HepG2 (cell line): Measurements from ENCODE around the gene INO80. TPM values are rescaled to one million over a fixed set of nuclear protein-coding genes. Genes with fewer than 3 reads are reported as not detected.

Source experiments
- ZEB1 ChIP-seq: IDR thresholded peaks from 2 replicates; pipeline ENCODE4 v1.6.1; 2012; ENCODE audit warnings: mild to moderate bottlenecking, low read depth, inconsistent platforms; ENCODE audit not compliant: insufficient replicate concordance
- polyA plus RNA-seq, 8 experiments: library from polyadenylated mRNA; depleted of rRNA in 3 of 8; stranded (reverse) in 7 of 8; unstranded in 1 of 8; fragments of >200 nt; fragmentation: Illumina TruSeq in 4 of 8; extraction: Trizol in 4 of 8; gene quantifications; 2 replicates each; pipeline versions ENCODE4 v1.2.1 to v1.2.3, GENCODE V29; 2011 to 2016; ENCODE audit warnings: low read depth in 4 of 8, missing spikeins in 1 of 8, mixed read lengths in 1 of 8; ENCODE audit not compliant: insufficient read depth in 1 of 8
- small RNA-seq, 3 experiments: library from RNA; depleted of rRNA; stranded (forward); fragments of <200 nt; gene quantifications; one replicate each; pipeline ENCODE3, GENCODE V24; 2012; ENCODE audit warnings: low read depth in 2 of 3, low replicate concordance in 1 of 3; ENCODE audit not compliant: insufficient read length in 3 of 3, insufficient read depth in 2 of 3
- total RNA-seq, 5 experiments: library from RNA; depleted of rRNA; stranded (reverse); fragments of >200 nt; fragmentation: Illumina TruSeq; extraction: Trizol; gene quantifications; 2 replicates each; pipeline ENCODE4 v1.2.3, GENCODE V29; 2016; ENCODE audit warnings: low read depth in 1 of 5
- TF ChIP-seq, protein P1 (sequence below): sonication (generic); formaldehyde crosslinking; IDR thresholded peaks from 2 replicates; pipeline ENCODE4 v1.5.0; 2020; ENCODE audit warnings: mild to moderate bottlenecking, missing genetic modification reagents, moderate library complexity

INO80 gene
- total and polyA plus RNA-seq, 2 of the 13 experiments (the other 11 are each of a cell fraction or from before 2014, with no cell fraction given) = 3.6 to 14.8 TPM

DNA sequence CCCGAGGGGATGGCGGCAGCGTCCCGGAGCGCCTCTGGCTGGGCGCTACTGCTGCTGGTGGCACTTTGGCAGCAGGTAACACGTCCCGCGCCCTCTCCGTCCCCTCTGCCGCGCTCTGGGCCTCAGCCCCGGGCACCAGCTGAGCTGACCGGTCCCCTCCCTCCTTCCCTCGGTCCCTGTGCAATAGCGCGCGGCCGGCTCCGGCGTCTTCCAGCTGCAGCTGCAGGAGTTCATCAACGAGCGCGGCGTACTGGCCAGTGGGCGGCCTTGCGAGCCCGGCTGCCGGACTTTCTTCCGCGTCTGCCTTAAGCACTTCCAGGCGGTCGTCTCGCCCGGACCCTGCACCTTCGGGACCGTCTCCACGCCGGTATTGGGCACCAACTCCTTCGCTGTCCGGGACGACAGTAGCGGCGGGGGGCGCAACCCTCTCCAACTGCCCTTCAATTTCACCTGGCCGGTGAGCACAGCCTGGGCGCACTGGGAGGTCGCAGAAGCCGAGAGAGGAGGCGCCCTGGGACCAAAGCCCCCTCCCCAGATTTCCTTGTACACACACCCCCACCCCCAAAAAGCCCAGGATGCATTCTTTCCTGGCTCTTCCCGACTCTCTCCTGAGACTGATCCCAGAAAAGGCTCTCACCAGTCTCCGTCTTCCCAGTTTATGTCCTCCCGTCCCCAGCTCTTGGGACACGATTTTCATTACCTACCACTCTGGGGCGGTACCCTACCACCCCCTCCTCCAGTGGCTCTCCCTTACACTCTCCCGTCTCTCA, 186.2 kb downstream of the INO80 start (continued):
- TF ChIP-seq, protein P1, sequence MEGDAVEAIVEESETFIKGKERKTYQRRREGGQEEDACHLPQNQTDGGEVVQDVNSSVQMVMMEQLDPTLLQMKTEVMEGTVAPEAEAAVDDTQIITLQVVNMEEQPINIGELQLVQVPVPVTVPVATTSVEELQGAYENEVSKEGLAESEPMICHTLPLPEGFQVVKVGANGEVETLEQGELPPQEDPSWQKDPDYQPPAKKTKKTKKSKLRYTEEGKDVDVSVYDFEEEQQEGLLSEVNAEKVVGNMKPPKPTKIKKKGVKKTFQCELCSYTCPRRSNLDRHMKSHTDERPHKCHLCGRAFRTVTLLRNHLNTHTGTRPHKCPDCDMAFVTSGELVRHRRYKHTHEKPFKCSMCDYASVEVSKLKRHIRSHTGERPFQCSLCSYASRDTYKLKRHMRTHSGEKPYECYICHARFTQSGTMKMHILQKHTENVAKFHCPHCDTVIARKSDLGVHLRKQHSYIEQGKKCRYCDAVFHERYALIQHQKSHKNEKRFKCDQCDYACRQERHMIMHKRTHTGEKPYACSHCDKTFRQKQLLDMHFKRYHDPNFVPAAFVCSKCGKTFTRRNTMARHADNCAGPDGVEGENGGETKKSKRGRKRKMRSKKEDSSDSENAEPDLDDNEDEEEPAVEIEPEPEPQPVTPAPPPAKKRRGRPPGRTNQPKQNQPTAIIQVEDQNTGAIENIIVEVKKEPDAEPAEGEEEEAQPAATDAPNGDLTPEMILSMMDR = peak; percentile 36
- peak; percentile 14 for TF ChIP-seq ZEB1

Small RNA genes lying within 50 kb of the gene (small RNA-seq; reads per million reads assigned to genes)
- gene ISCA1P4 = 0 reads per million in 3 experiments

Other genes starting within 250 kb of the INO80 start
- 0.15 and 0.18 TPM in 2 replicates for gene RHOV, start 242.0 kb downstream of the INO80 start, total RNA-seq (2016; rRNA removed; fragmentation: Illumina TruSeq; extraction: Trizol)
- gene RHOV, start 242.0 kb downstream of the INO80 start, polyA plus RNA-seq (2011; rRNA removed) = 0.07 and 0.17 TPM in 2 replicates
- 15.8 and 17.0 TPM in 2 replicates for gene VPS18, start 221.8 kb downstream of the INO80 start, total RNA-seq (2016; rRNA removed; fragmentation: Illumina TruSeq; extraction: Trizol)
- 5.8 and 7.4 TPM in 2 replicates for gene VPS18, start 221.8 kb downstream of the INO80 start, polyA plus RNA-seq (2011; rRNA removed)
- 0.13 and 0.20 TPM in 2 replicates for gene DLL4, start 186.9 kb downstream of the INO80 start, total RNA-seq (2016; rRNA removed; fragmentation: Illumina TruSeq; extraction: Trizol)
- 0.25 and 0.27 TPM in 2 replicates for gene DLL4, start 186.9 kb downstream of the INO80 start, polyA plus RNA-seq (2011; rRNA removed)
- not detected in 2 replicates for gene CHAC1, start 162.8 kb downstream of the INO80 start, total RNA-seq (2016; rRNA removed; fragmentation: Illumina TruSeq; extraction: Trizol)
- 0.44 and 0.46 TPM in 2 replicates for gene CHAC1, start 162.8 kb downstream of the INO80 start, polyA plus RNA-seq (2011; rRNA removed)
- gene EXD1, start 114.5 kb upstream of the INO80 start, total RNA-seq (2016; rRNA removed; fragmentation: Illumina TruSeq; extraction: Trizol) = not detected in 2 replicates
- gene EXD1, start 114.5 kb upstream of the INO80 start, polyA plus RNA-seq (2011; rRNA removed) = not detected in 2 replicates
- gene CHP1, start 115.0 kb upstream of the INO80 start, total RNA-seq (2016; rRNA removed; fragmentation: Illumina TruSeq; extraction: Trizol) = 76.4 and 111 TPM in 2 replicates
- 43.4 and 49.6 TPM in 2 replicates for gene CHP1, start 115.0 kb upstream of the INO80 start, polyA plus RNA-seq (2011; rRNA removed)
- gene OIP5, start 216.3 kb upstream of the INO80 start, total RNA-seq (2016; rRNA removed; fragmentation: Illumina TruSeq; extraction: Trizol) = 38.0 and 39.1 TPM in 2 replicates
- gene OIP5, start 216.3 kb upstream of the INO80 start, polyA plus RNA-seq (2011; rRNA removed) = 5.5 and 10.7 TPM in 2 replicates
- 106 and 162 TPM in 2 replicates for gene NUSAP1, start 216.6 kb upstream of the INO80 start, total RNA-seq (2016; rRNA removed; fragmentation: Illumina TruSeq; extraction: Trizol)
- gene NUSAP1, start 216.6 kb upstream of the INO80 start, polyA plus RNA-seq (2011; rRNA removed) = 38.6 and 59.5 TPM in 2 replicates